GM10248 (cell line): Measurements from ENCODE around the gene SHISA2.

Experiments
- CTCF ChIA-PET: fragments of 300-600 bp; sonication (Branson Sonifier 250); formaldehyde crosslinking; extraction: SDS; loops from one replicate; lab custom pipeline; 2021; ENCODE audit warnings: antibody characterized with exemption; lab: Yijun Ruan, JAX
- POLR2A ChIA-PET: fragments of 350-650 bp; sonication (Branson Sonifier 250); formaldehyde crosslinking; extraction: SDS; loops from one replicate; lab custom pipeline; 2020; ENCODE audit warnings: antibody characterized with exemption; lab: Yijun Ruan, JAX
- DNase-seq: peaks from one replicate; pipeline ENCODE4 v3.0.0; 2012; ENCODE audit errors: extremely low spot score
- TF ChIP-seq, protein P1 (sequence below): IDR thresholded peaks from 2 replicates; pipeline ENCODE4 v1.5.1; 2012; ENCODE audit warnings: mild to moderate bottlenecking, low read depth; ENCODE audit errors: extremely low read depth, missing control alignments, control extremely low read depth

Gene SHISA2

DNA sequence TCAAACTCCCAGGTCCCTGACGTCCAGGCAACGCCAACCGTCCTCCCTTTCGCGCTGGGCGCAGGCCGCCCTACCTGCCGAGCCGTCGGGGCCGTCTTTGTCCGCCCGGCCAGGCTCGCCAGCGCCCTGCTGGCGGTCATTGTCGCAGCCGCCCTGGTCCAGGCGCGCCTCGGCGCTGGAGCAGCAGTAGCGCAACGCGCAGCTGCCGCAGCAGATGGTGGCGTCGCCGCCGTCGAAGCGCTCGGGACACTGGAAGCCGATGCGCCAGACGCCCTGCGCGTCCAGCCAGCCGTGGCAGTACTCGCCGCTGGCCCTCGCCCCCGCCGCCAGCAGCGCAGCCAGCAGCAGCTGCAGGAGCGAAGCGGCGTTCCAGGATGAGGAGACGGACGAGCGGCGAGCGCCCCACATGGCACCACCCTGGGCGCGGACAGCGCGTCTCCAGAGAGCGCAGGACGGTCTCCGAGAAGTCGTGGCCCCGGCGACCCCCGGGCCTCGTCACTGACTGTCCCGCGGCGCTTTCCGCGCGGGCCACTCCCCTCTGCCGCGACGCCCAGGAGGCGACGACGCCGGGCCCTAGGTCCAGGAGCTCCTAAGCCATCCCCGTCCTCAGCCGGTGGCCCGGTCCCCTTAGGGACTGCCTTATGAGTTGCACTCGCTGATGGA lies 1.1 kb downstream of the SHISA2 start:
- CTCF ChIA-PET: no interaction called here
- POLR2A ChIA-PET: no interaction called here
- TF ChIP-seq, protein P1, sequence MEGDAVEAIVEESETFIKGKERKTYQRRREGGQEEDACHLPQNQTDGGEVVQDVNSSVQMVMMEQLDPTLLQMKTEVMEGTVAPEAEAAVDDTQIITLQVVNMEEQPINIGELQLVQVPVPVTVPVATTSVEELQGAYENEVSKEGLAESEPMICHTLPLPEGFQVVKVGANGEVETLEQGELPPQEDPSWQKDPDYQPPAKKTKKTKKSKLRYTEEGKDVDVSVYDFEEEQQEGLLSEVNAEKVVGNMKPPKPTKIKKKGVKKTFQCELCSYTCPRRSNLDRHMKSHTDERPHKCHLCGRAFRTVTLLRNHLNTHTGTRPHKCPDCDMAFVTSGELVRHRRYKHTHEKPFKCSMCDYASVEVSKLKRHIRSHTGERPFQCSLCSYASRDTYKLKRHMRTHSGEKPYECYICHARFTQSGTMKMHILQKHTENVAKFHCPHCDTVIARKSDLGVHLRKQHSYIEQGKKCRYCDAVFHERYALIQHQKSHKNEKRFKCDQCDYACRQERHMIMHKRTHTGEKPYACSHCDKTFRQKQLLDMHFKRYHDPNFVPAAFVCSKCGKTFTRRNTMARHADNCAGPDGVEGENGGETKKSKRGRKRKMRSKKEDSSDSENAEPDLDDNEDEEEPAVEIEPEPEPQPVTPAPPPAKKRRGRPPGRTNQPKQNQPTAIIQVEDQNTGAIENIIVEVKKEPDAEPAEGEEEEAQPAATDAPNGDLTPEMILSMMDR: no peak
- no peak for DNase-seq

GRCh38 chr13:26048741-26049140 lies 3.1 kb downstream of the SHISA2 start:
- ChIA-PET POLR2A (no interaction called here), CTCF (no interaction called here)
- DNase-seq: no peak
- TF ChIP-seq, protein P1: no peak

- CTCF ChIA-PET: no interaction called here
- no peak for DNase-seq
- TF ChIP-seq, protein P1: no peak
- POLR2A ChIA-PET: no interaction called here
These were observed 4.8 kb downstream of the SHISA2 start for GRCh38 chr13:26047040-26047439.

DNA sequence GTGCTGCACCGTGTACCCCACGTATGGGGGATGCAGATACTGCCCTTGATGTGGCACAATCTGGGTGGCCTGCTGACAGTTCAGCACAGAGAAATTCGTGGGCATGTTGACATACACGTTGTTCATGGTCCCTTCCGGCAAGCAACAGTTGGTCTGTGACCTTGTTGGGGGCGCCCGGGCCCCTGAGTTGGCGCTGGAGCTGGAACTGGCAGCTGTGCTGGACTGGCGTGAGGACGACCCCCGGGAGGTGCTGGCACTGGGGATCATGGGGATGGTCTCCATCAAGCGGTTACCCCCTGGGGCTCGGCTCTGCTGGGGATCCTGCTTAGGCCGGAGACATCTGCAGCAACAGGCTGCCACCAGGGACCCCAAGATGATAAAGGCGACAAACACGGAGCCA lies 5.2 kb downstream of the SHISA2 start:
- TF ChIP-seq, protein P1: no peak
- DNase-seq: no peak
- ChIA-PET POLR2A (no interaction called here), CTCF (no interaction called here)

DNA sequence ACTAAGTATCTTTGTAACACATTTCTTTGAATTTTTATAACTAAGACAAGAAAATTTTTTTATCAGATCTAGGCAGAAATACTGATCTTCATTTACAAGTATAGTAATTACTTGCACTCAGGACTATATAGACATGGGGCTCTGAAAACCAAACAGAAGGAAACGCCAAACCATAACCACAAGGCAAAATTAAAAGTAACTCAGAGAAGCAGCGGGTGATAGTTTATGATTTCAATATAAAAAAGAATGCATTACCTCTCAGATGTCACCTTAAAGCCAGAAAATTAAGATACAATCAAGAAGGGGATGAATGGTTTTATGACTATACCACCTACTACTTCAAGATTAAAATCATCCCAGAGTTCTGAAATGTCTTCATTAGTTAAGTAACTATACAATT lies 6.7 kb downstream of the SHISA2 start:
- POLR2A ChIA-PET: no interaction called here
- TF ChIP-seq, protein P1: no peak
- no peak for DNase-seq
- CTCF ChIA-PET: no interaction called here

DNA sequence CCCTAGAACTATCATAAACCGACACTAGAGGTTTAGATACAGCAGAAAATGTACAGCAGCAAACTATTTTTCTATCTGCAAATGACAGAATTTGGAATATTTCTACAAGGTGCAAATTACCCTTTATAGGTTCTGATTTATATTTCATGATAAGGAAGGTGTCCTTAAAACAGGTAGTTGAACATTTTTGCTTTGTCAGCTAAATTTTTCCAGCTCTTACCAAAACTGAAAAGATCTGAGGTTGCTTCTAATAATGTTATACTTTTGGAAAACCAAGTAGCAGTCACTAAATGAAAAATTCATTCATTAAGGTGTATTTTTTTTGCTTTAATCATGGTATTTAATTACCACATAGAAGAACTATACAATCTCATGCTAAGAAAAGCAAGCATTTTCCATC lies 9.0 kb downstream of the SHISA2 start:
- ChIA-PET CTCF (interaction anchor here (1.3 kb wide), 1 partner anchor 25 kb away, joined by 3 read pairs; no protein-coding TSS in a partner anchor), POLR2A (no interaction called here)
- no peak for DNase-seq
- TF ChIP-seq, protein P1: no peak
